Activated naive CD8-positive, alpha-beta T cell treated with anti-CD3 and anti-CD28 coated beads, Interleukin-2, amount 10 ng/mL, durations not matched to agents 7 days and 5 days (primary cell): ENCODE results near the gene ABCA2. TPM values are rescaled to one million over a fixed set of nuclear protein-coding genes. Genes with fewer than 3 reads are reported as not detected.

ENCODE experiments used
- ATAC-seq: fragments of 150-1000 bp; cut with Tn5 transposase; one replicate; pipeline ENCODE4 v1.10.0; 2021; ENCODE audit warnings: low read depth, moderate library complexity
- POLR2A ChIA-PET: fragments of 350-600 bp; sonication (Branson Sonifier 250); formaldehyde crosslinking; loops from one replicate; lab custom pipeline; 2021; ENCODE audit warnings: antibody characterized with exemption; lab: Charles Lee
- DNase-seq: peaks from one replicate; pipeline ENCODE4 v3.0.0; 2021
- H3K27ac Mint-ChIP-seq: one replicate; pipeline ENCODE4 v1.8.0; 2022; ENCODE audit warnings: mild to moderate bottlenecking, mixed read lengths
- H3K27me3 Mint-ChIP-seq: one replicate; pipeline ENCODE4 v1.8.0; 2022; ENCODE audit warnings: mild to moderate bottlenecking, moderate library complexity, mixed read lengths
- H3K36me3 Mint-ChIP-seq: one replicate; pipeline ENCODE4 v1.8.0; 2021; ENCODE audit warnings: mild to moderate bottlenecking, mixed read lengths
- H3K4me1 Mint-ChIP-seq: one replicate; pipeline ENCODE4 v1.8.0; 2021; ENCODE audit warnings: mixed read lengths
- H3K4me3 Mint-ChIP-seq: one replicate; pipeline ENCODE4 v1.8.0; 2022; ENCODE audit warnings: mild to moderate bottlenecking, moderate library complexity, mixed read lengths
- H3K9me3 Mint-ChIP-seq: one replicate; pipeline ENCODE4 v1.8.0; 2021; ENCODE audit warnings: mixed read lengths
- total RNA-seq, 2 experiments: library from RNA; stranded (reverse); gene quantifications; one replicate each; pipeline ENCODE4 v1.2.3, GENCODE V29; 2021

The ABCA2 gene
- total RNA-seq, 2 experiments from 2014 or later: 67.1 to 74.5 TPM

DNA sequence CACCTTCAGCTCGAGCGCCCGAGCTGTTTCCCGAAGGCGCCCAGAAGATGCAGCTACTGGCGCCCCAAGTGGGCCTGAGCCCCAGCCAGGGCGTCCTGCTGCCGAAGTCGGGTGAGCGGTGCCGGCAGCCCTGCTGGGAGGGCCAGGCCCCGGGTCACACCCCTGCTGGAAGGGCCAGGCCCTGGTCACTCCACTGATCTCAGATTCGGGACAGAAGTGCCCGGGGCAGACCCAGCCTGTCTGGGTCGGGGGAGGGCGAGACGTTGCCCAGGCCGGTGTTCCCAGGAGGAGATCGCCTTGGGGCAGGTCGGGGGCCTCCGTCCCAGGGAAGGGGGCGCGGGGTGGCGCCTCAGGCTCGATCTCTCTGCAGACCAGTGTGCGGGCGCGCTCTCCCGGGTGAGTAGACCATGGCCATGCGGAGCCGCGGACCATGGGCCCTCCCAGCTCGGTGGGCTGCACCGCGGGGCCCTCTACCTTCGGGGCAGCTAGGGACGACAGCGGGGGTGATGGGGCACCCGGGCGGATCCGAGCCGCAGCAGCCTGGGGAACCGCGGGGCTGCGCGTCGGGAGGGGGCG is 42.9 kb downstream of the ABCA2 start:
- ATAC-seq (peak; percentile 23), DNase-seq (no peak)
- Mint-ChIP-seq H3K4me3 (no peak overlapping the region), H3K36me3 (no peaks in the 10 kb centered on the region), H3K4me1 (peaks cover 3% of the 10 kb centered on the region), H3K9me3 (no peaks in the 10 kb centered on the region), H3K27me3 (peaks cover 41% of the 10 kb centered on the region), H3K27ac (no peak overlapping the region)
- POLR2A ChIA-PET: no interaction called here

DNA sequence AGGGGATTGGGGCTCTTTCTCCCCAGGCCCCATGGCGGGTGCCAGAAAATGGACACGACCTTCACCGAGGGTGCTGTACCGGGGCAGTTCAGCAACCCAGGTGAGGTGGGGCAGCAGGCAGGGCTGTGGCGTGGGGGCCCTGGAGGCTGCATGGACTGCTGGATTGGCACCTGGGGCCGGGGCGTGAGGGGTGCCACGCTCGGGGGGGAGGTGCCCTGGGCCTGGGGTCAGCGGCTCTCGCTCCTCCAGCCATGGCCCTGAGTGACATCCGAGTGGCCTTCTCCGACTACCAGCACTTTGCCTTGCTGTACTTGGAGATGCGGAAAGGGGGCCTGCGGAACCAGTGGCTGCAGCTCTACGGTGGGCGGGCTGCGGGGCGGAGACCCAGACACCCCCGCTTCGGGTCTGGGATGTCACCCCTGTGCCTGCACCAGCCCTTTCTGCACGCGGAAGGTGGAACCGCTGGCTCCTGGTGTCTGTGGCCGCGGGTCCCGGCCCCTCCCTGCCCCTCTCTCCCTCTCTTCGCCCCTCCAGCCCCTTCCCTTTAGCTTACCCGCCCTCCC is 43.5 kb downstream of the ABCA2 start:
- ATAC-seq (no peak), DNase-seq (no peak)
- H3K27ac Mint-ChIP-seq: no peak overlapping the region
- H3K36me3 Mint-ChIP-seq: no peaks in the 10 kb centered on the region
- no peak overlapping the region for H3K4me3 Mint-ChIP-seq
- H3K27me3 Mint-ChIP-seq: peaks cover 36% of the 10 kb centered on the region
- no peaks in the 10 kb centered on the region for H3K9me3 Mint-ChIP-seq
- H3K4me1 Mint-ChIP-seq: peaks cover 3% of the 10 kb centered on the region
- POLR2A ChIA-PET: no interaction called here

DNA sequence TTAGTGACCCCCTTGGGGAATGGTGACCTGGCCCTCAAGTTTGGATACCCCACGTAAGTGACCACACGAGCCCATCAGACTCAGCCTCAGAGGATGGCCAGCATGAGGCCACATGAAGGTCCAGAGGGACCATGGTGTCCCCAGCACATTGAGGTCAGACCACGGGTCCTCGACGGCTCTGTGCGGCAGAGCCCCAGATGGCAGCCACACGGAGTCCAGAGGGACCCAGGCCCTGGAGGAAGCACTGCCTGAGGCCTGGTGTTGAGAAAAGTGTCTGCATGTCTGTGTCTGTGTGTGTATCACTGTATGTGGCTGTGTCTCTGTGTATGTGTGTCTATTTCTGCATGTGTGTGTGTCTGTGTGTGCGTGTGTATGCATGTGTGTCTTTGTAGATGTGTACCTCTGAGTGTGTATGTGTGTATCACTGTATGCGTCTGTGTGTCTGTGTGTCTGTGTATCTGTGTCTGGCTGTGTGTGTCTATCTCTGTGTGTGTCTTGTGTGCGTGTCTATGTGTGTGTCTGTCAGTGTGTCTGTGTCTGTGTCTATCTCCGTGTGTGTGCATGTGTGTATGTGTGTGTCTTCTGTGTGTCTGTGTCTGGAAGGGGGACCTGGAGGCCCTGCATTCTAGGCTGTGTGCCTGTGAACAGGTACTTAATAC is 44.3 kb downstream of the ABCA2 start:
- Mint-ChIP-seq H3K4me1 (peaks cover 3% of the 10 kb centered on the region), H3K4me3 (no peak overlapping the region), H3K27ac (no peak overlapping the region), H3K9me3 (no peaks in the 10 kb centered on the region), H3K27me3 (peaks cover 31% of the 10 kb centered on the region), H3K36me3 (no peaks in the 10 kb centered on the region)
- no peak for ATAC-seq
- DNase-seq: no peak
- POLR2A ChIA-PET: no interaction called here

DNA sequence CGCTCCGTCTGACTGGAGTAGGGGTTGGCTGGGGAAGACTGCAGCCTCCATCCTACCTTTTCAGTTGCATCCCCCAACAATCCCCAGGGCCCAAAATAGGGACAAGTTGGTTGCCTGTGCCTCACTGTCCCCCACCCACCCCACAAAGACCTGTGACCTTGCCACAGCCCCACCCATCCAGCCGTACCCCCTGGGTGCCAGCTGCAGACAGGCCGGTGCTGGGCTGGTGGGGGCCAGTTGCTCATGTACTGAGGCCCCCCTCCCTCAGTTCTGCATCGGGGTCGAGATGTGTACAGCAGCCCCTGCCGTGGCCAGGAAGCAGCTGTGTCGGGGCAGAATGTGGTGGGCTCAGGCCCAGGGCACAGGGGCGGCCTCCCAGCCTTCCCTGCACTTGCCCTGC is 44.9 kb downstream of the ABCA2 start:
- Mint-ChIP-seq H3K4me1 (peaks cover 3% of the 10 kb centered on the region), H3K4me3 (no peak overlapping the region), H3K9me3 (no peaks in the 10 kb centered on the region), H3K36me3 (no peaks in the 10 kb centered on the region), H3K27me3 (peaks cover 30% of the 10 kb centered on the region), H3K27ac (no peak overlapping the region)
- DNase-seq (no peak), ATAC-seq (no peak)
- POLR2A ChIA-PET: no interaction called here

DNA sequence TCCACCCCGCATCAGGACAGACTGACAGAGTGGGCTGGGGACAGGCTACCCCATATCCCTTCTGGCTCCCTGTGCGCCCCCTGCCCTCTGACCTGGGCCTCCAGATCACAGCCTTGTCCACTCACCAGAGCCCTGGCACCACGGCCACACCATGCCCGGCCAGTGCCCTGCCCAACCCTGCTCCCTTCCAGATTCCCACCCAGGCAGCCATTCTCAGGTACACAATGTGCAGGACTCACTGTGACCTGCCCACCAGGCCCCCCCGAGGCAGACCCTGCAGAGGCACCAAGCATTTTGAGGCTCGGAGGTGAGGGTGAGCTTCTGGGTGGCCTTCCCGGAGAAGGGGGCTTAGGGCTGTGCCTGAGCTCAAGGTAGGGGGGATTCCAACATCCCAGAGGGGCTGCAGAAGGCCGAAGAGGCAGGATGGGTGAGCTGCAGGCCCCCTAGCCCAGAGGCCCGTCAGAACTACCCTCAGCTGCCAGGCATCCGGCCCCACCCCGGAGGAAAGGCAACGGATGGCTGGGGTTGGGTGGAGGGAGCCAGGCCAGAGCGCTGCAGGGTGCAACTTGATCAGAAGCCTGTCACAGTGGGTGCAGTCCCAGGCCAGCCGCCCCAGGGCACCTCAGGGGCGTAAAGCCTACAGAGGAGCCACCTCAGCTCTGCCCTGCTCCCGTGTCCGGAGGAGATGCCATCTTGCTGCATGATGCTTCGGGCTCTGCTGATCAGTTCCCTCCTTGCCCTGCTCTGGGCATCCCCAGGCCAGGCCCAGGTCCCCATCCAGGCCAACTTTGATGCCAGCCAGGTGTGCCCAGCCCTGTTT is 45.6 kb downstream of the ABCA2 start, which contains the start of gene LCNL1:
Gene LCNL1 (plus strand): TSS at position 762 of the 820 bp plus-strand sequence. CDS start 594 bp downstream, outside the sequence.
- Mint-ChIP-seq H3K36me3 (no peaks in the 10 kb centered on the region), H3K4me1 (peaks cover 2% of the 10 kb centered on the region), H3K27me3 (peaks cover 25% of the 10 kb centered on the region), H3K9me3 (no peaks in the 10 kb centered on the region), H3K27ac (no peak within 1 kb of the TSS), H3K4me3 (no peak within 1 kb of the TSS)
- POLR2A ChIA-PET: interaction anchor here (1.1 to 1.6 kb wide), 2 partner anchors 10 to 148 kb away, joined by 5 to 6 read pairs; partner anchors contain the start of gene PAXX
- ATAC-seq (no peak), DNase-seq (no peak)

DNA sequence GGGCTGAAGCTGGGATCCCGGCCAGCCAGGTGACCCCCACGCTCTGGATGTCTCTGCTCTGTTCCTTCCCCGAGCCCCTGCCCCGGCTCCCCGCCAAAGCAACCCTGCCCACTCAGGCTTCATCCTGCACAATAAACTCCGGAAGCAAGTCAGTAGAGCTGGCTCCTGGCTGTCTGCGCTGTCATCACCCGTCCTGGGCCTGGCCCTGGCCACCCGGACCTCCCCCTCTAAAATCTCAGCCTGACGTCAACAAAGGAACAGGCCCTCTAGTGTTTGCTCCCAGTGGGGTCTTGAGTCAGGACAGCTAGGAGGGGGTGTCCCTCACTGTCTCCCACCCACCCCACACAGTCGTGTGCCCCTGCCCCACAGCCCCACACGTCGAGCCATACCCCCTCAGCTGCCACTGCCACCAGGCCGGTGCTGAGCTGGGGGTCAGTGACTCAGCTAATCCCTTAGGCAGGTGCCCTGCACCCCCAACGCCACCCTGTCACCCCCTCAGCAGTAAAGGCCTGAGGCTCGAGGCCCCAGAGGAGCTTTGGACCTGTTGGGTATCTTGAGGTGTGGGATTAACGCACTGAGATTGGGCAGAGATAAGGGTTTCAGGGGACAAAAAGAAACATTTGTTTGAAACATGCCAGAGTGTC is 46.3 kb downstream of the ABCA2 start:
- Mint-ChIP-seq H3K4me3 (no peak overlapping the region), H3K36me3 (no peaks in the 10 kb centered on the region), H3K27ac (no peak overlapping the region), H3K4me1 (peaks cover 2% of the 10 kb centered on the region), H3K9me3 (no peaks in the 10 kb centered on the region), H3K27me3 (peaks cover 20% of the 10 kb centered on the region)
- POLR2A ChIA-PET: interaction anchor here (1.1 to 1.6 kb wide), 2 partner anchors 11 to 147 kb away, joined by 5 to 6 read pairs; partner anchors contain the start of gene PAXX
- DNase-seq (no peak), ATAC-seq (no peak)

DNA sequence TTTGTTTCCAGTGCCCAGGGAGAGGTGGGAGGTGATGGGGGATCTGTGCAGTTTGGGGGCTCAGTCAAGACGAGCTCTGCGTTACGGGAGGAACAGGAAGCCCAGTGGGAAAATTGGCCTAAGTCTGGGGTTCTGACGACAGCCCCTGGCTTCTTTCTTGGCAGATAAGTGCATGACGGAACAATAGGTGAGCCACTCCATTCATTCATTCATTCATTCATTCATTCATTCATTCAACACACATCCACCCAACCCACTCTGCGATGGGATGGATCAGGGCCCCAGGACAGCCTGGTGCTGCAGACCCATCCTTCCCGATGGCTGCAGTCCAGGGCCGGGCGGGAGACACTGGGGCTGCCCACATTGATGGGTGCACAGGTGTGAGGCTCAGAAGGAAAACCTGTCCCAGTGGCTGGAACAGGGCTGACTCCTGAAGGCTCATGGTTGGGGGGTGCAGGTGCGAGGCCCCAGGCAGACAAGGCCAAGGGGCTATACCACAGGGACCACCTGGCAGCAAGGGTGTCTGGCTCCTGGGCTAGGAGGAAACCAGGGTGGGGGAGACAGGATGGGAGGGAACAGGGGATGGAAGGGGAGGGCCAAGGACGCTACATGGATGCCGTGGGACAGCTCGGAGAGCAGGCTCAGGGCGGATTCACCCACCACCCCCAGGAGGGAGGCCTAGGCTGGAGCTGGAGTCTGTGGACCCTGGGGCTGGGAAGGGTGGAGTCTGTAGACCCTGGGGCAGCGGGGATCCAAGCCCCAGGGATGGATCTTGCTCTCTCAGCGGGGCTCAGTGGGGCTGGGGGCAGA is 47.2 kb downstream of the ABCA2 start:
- H3K27ac Mint-ChIP-seq: no peak overlapping the region
- POLR2A ChIA-PET: no interaction called here
- H3K36me3 Mint-ChIP-seq: no peaks in the 10 kb centered on the region
- H3K4me1 Mint-ChIP-seq: peaks cover 2% of the 10 kb centered on the region
- DNase-seq (no peak), ATAC-seq (no peak)
- H3K27me3 Mint-ChIP-seq: peaks cover 13% of the 10 kb centered on the region
- no peak overlapping the region for H3K4me3 Mint-ChIP-seq
- no peaks in the 10 kb centered on the region for H3K9me3 Mint-ChIP-seq

DNA sequence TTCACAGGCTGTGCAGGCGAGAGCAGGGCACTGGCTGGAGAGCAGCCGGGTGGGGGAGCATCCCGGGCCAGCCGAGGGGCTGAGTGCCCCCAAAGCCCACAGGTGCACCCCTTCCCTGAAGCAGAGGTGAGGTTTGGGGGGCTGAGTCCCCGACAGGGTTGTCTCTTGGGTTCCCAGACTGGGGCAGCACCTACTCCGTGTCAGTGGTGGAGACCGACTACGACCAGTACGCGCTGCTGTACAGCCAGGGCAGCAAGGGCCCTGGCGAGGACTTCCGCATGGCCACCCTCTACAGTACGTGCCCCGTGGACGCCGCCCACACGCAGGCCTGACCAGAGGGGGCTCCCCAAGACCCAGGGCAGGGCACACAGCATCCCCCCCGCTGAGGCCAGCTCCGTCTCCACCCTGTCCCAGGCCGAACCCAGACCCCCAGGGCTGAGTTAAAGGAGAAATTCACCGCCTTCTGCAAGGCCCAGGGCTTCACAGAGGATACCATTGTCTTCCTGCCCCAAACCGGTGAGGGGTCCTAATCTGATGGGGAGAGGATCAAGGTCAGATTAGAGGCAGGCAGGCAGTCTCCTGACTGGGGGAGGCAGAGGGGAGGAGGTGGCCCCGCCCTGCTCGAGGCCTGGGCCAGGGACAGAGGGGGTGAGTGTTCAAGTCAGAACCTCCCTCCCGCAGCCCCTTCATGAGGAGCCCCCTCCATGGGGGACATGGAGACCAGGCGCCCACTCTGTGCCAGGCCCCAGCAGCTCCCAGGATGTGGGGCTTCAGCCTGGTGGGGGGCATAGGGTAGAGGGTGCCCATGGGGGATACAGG is 48.1 kb downstream of the ABCA2 start:
- POLR2A ChIA-PET: no interaction called here
- Mint-ChIP-seq H3K27ac (no peak overlapping the region), H3K36me3 (no peaks in the 10 kb centered on the region), H3K9me3 (no peaks in the 10 kb centered on the region), H3K4me1 (peaks cover 7% of the 10 kb centered on the region), H3K4me3 (no peak overlapping the region), H3K27me3 (peaks cover 13% of the 10 kb centered on the region)
- DNase-seq: no peak
- ATAC-seq: no peak

DNA sequence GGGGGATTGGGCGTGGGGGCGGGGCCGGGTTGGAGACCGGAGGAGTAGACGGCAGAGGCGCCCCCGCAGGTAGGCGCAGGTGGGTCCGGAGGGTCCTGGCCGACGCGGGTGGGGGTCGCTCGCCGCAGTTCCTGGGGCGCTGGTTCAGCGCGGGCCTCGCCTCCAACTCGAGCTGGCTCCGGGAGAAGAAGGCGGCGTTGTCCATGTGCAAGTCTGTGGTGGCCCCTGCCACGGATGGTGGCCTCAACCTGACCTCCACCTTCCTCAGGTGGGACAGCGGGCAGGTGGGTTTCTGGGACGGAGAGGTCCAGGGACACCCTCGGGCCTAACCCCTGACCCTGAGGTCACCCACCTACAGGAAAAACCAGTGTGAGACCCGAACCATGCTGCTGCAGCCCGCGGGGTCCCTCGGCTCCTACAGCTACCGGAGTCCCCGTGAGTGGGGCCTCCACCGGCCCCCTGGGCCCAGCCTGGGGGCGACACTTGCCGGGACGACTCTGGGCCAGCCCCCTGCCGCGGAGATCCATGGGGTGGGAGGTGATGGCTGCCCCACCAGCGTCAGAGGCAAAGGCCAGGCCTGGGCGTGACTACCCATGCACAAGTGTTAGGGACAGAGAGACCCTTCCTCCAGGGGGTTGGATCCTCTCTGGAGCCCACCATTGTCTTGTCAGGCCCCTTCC is 49.0 kb downstream of the ABCA2 start:
- no peak for DNase-seq
- no peaks in the 10 kb centered on the region for H3K36me3 Mint-ChIP-seq
- H3K4me1 Mint-ChIP-seq: peaks cover 7% of the 10 kb centered on the region
- peaks cover 6% of the 10 kb centered on the region for H3K27me3 Mint-ChIP-seq
- POLR2A ChIA-PET: interaction anchor here (0.8 to 1.6 kb wide), 3 partner anchors 13 to 17 kb away, joined by 3 to 8 read pairs (median 3); partner anchors contain the start of genes CLIC3 and PAXX
- no peak overlapping the region for H3K27ac Mint-ChIP-seq
- no peak for ATAC-seq
- no peak overlapping the region for H3K4me3 Mint-ChIP-seq
- no peaks in the 10 kb centered on the region for H3K9me3 Mint-ChIP-seq

DNA sequence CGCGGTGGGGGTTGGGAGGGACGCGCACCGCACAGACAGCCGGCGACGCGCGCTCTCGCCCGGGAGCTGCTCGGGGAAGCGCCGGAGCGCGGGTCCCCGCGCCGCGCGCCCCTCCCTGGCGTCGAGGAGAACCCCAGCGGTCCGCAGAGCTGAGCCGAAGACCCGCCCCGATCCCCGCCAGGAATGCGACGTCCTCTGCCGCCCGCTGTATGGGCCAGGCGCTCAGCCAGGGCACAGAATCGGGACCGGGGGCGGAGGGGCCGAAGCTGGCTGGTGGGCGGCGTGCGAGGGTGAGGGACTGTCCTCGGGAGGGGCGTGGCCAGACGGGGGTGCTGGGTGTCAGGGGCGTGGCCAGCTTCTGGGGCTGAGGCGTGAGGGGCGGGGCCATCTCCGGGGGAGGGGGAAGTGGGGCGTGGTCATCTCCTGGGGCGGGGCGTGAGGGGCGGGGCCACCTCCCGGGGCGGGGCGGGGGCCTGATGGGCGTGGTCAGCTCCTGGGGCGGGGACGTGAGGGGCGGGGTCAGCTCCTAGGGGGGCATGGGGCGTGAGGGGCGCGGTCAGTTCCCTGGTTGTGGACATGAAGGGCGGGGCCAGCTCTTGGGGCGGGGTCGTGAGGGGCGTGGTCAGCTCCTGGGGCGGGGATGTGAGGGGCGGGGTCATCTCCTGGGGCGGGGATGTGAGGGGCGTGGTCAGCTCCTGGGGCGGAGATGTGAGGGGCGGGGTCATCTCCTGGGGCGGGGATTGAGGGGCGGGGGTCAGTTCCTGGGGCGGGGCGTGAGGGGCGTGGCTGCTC is 49.8 kb downstream of the ABCA2 start:
- Mint-ChIP-seq H3K27ac (no peak overlapping the region), H3K9me3 (no peaks in the 10 kb centered on the region), H3K27me3 (peaks cover 3% of the 10 kb centered on the region), H3K4me3 (no peak overlapping the region), H3K36me3 (no peaks in the 10 kb centered on the region), H3K4me1 (peaks cover 6% of the 10 kb centered on the region)
- POLR2A ChIA-PET: interaction anchor here (0.6 to 1.6 kb wide), 6 partner anchors 13 to 283 kb away, joined by 3 to 8 read pairs (median 3); partner anchors contain the start of genes CLIC3, EDF1 and PAXX
- DNase-seq (peak; percentile 77), ATAC-seq (peak; percentile 38)
